K562 (cell line): ENCODE results near the gene COL9A3. TPM values are rescaled to one million over a fixed set of nuclear protein-coding genes. Genes with fewer than 3 reads are reported as not detected.

ENCODE experiments used
- ATAC-seq: fragments of 200-7000 bp; cut with Tn5 transposase; 3 replicates; pipeline ENCODE4 v1.9.1; 2020; ENCODE audit warnings: moderate library complexity
- BruUV-seq: library from RNA; stranded (reverse); fragments of 400-500 nt; replicated peaks from 2 replicates; lab custom pipeline; 2021; lab: Mats Ljungman, UMichigan
- CTCF ChIA-PET: fragments of 300-600 bp; formaldehyde crosslinking; extraction: SDS; loops from one replicate; lab custom pipeline; 2021; ENCODE audit warnings: low intra/inter-chr PET ratio; lab: Yijun Ruan, JAX
- POLR2A ChIA-PET: fragments of 300-600, 350-650 bp; sonication (Branson Sonifier 250); formaldehyde crosslinking; extraction: SDS; loops from one replicate; lab custom pipeline; 2021; ENCODE audit warnings: antibody characterized with exemption, inconsistent platforms; lab: Yijun Ruan, JAX
- DNase-seq, 4 experiments: peaks; one replicate each; pipeline versions ENCODE4 v3.0.0 to v3.0.0-alpha.2; 2011 to 2018; ENCODE audit warnings: low spot score in 3 of 4, mixed read lengths in 3 of 4; ENCODE audit errors: extremely low read depth in 1 of 4
- FAIRE-seq: peaks from 2 replicates; lab custom pipeline; 2011; peaks lifted over from hg19 to GRCh38; lab: Jason Lieb, UNC
- H2AFZ ChIP-seq: 2 replicates; pipeline ENCODE4 v1.6.0; 2011; ENCODE audit warnings: low read depth, low read length, control low read depth, inconsistent platforms
- H3K27ac ChIP-seq: fragments of 200-600 bp; 3 replicates; pipeline ENCODE4 v1.8.0; 2011; ENCODE audit warnings: low read depth, mild to moderate bottlenecking, control low read depth, inconsistent platforms, low read length, moderate library complexity, mixed read lengths; ENCODE audit errors: extremely low read depth
- H3K27me3 ChIP-seq, 2 experiments: fragments of 300-600 bp in 1 of 2; 2 replicates in 1 of 2; 3 replicates in 1 of 2; pipeline versions ENCODE4 v1.6.0 to v1.8.0; 2011; ENCODE audit warnings: inconsistent platforms in 2 of 2, low read length in 2 of 2, mild to moderate bottlenecking in 1 of 2, mixed read lengths in 1 of 2, moderate library complexity in 1 of 2; ENCODE audit not compliant: control insufficient read depth in 2 of 2, insufficient read depth in 2 of 2
- H3K36me3 ChIP-seq: fragments of 300-600 bp; 3 replicates; pipeline ENCODE4 v1.8.0; 2011; ENCODE audit warnings: mild to moderate bottlenecking, low read length, inconsistent platforms; ENCODE audit not compliant: control insufficient read depth, insufficient read depth
- H3K4me1 ChIP-seq, 2 experiments: fragments of 200-600 bp in 1 of 2; replicated peaks in 1 of 2; 2 replicates in 1 of 2; 3 replicates in 1 of 2; pipeline versions ENCODE4 v1.5.1 to v1.8.0; 2011; ENCODE audit warnings: inconsistent platforms in 2 of 2, low read length in 2 of 2, mild to moderate bottlenecking in 1 of 2, mixed read lengths in 1 of 2, moderate library complexity in 1 of 2; ENCODE audit not compliant: control insufficient read depth in 2 of 2, insufficient read depth in 2 of 2
- H3K4me2 ChIP-seq: 2 replicates; pipeline ENCODE4 v1.6.1; 2011; ENCODE audit warnings: low read length, control low read depth, inconsistent platforms, mixed read lengths; ENCODE audit not compliant: insufficient read depth
- H3K4me3 ChIP-seq: fragments of 200-600 bp; sonication (generic), shearing (Covaris generic); 2 replicates; pipeline ENCODE4 v1.5.1; 2016; ENCODE audit warnings: control low read depth, inconsistent platforms
- H3K79me2 ChIP-seq: fragments of 200-600 bp; 3 replicates; pipeline ENCODE4 v1.8.0; 2011; ENCODE audit warnings: low read length, inconsistent platforms; ENCODE audit not compliant: control insufficient read depth, insufficient read depth
- H3K9ac ChIP-seq, 2 experiments: 2 replicates each; pipeline versions ENCODE4 v1.6.0 to v1.6.1; 2011; ENCODE audit warnings: low read depth in 2 of 2, low read length in 2 of 2, control low read depth in 1 of 2, inconsistent platforms in 1 of 2, mild to moderate bottlenecking in 1 of 2, mixed read lengths in 1 of 2; ENCODE audit not compliant: insufficient read depth in 1 of 2
- H3K9me1 ChIP-seq: one replicate; pipeline ENCODE4 v1.6.0; 2011; ENCODE audit warnings: inconsistent platforms, mild to moderate bottlenecking, low read length, moderate library complexity; ENCODE audit not compliant: control insufficient read depth, insufficient read depth
- H3K9me3 ChIP-seq: replicated peaks from 2 replicates; pipeline ENCODE4 v1.5.1; 2011; ENCODE audit warnings: low read depth, low read length, inconsistent platforms; ENCODE audit not compliant: control insufficient read depth, insufficient read depth
- H4K20me1 ChIP-seq: replicated peaks from 2 replicates; pipeline ENCODE4 v1.6.1; 2011; ENCODE audit warnings: low read length, inconsistent platforms, mixed read lengths; ENCODE audit not compliant: control insufficient read depth, insufficient read depth
- CREM ChIP-seq: IDR thresholded peaks from 2 replicates; pipeline ENCODE4 v1.6.1; 2014; ENCODE audit warnings: antibody characterized with exemption, low read depth
- EGR1 ChIP-seq: fragments of 450-650 bp; conservative IDR thresholded peaks from 2 replicates; pipeline ENCODE4 v1.6.1; 2017; ENCODE audit warnings: mild to moderate bottlenecking
- RFX1 ChIP-seq: fragments of 450-650 bp; IDR thresholded peaks from 2 replicates; pipeline ENCODE4 v1.6.1; 2016; ENCODE audit warnings: mild to moderate bottlenecking, moderate library complexity
- WGBS: fragments of 100-300 bp; shearing (Covaris generic); methylation state at CpG from one replicate; pipeline ENCODE4 v1.1.6; 2016; ENCODE audit warnings: low coverage, mixed read lengths; ENCODE audit not compliant: insufficient coverage; ENCODE audit errors: missing lambda C conversion rate; 5-methylcytosine and 5-hydroxymethylcytosine counted together
- in situ Hi-C: fragments of 300-500 bp; cut with MboI; formaldehyde crosslinking; loops from 4 replicates; pipeline ENCODE4 v1.15.0; 2018; ENCODE audit warnings: inconsistent platforms, mixed read lengths
- intact Hi-C: fragments of 100-400 bp; cut with micrococcal nuclease; formaldehyde crosslinking; loops from 2 replicates; pipeline ENCODE4 v1.14.2; 2022
- polyA plus RNA-seq, 8 experiments: library from polyadenylated mRNA; depleted of rRNA in 4 of 8; stranded (reverse) in 5 of 8; unstranded in 3 of 8; fragments of >200 nt; fragmentation: Nextera tagmentation in 2 of 8; fragmentation: Illumina TruSeq in 1 of 8; extraction: Ambion mirVana in 2 of 8; extraction: Trizol in 1 of 8; gene quantifications; 2 replicates each; pipeline versions ENCODE4 v1.2.1 to v1.2.3, GENCODE V29; 2011 to 2014; ENCODE audit warnings: inconsistent platforms in 1 of 8, missing spikeins in 1 of 8
- total RNA-seq, 7 experiments: library from RNA; depleted of rRNA in 6 of 7; stranded (reverse); fragments of >200 nt in 6 of 7; fragmentation: Illumina TruSeq in 2 of 7; extraction: Trizol in 2 of 7; gene quantifications; 2 replicates each; pipeline versions ENCODE4 v1.2.1 to v1.2.3, GENCODE V29; 2011 to 2021; ENCODE audit warnings: low replicate concordance in 1 of 7
- TF ChIP-seq, protein P1 (sequence below): sonication (generic); formaldehyde crosslinking; IDR thresholded peaks from 2 replicates; pipeline ENCODE4 v1.8.0; 2022; ENCODE audit warnings: mild to moderate bottlenecking, missing genetic modification reagents

COL9A3 gene
- total and polyA plus RNA-seq, 9 of the 15 experiments (the other 6 are each of a cell fraction or from before 2014, with no cell fraction given): 0.14 to 3.6 (median 0.88) TPM; not detected in 1

DNA sequence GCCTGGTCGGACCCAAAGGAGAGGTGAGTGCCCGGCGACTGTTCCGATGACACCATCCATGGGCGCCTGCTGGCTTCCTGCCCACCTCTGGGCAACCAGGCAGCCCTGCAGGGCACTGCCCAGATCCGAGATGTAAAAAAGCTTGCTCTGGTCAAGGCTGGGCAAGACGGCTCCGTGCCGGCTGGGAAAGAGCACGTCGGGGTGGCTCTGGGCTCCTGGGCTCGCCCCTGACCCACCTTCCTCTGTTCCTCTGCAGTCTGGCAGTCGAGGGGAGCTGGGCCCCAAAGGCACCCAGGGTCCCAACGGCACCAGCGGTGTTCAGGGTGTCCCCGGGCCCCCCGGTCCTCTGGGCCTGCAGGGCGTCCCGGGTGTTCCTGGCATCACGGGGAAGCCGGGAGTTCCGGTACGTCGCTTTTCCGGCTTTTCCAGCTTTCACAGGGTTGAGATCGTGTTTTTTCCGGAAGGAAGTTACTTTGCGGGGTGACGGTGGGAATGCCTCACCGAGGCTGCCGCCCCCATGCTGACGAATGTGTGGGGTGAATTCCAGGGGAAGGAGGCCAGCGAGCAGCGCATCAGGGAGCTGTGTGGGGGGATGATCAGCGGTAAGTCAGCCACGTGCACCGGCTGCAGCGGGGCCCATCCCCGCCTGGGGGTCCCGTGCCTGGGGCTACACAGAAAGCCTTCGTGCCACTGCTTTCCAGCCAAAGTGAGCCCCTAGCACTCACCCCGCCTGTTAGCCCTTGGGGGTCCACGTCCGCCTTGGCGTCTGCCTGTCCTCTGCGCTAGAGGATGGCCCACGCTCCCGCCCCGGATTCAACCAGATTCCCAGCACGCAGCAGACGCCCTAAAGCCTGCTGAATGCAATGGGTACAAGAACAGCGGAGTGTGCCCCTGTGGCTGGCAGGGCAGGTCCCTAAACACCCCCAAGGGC is 19.3 kb downstream of the COL9A3 start:
- no TSS peak for BruUV-seq
- intact Hi-C loops (no loop called here), in situ Hi-C loops (no loop called here)
- H3K4me1 ChIP-seq: peaks cover 15 to 58% of the 10 kb centered on the region in 2 experiments
- WGBS: 28% methylated on average over 39 of the region's 52 CpGs
- H3K27ac ChIP-seq: no peak overlapping the region
- no peaks in the 10 kb centered on the region for H3K9me3 ChIP-seq
- no peak overlapping the region for H2AFZ ChIP-seq
- no peaks in the 10 kb centered on the region for H3K9me1 ChIP-seq
- no peak overlapping the region for H3K4me3 ChIP-seq
- H3K4me2 ChIP-seq: no peak overlapping the region
- FAIRE-seq (no peak), ATAC-seq (no peak), DNase-seq (no peak)
- TF ChIP-seq, protein P1, sequence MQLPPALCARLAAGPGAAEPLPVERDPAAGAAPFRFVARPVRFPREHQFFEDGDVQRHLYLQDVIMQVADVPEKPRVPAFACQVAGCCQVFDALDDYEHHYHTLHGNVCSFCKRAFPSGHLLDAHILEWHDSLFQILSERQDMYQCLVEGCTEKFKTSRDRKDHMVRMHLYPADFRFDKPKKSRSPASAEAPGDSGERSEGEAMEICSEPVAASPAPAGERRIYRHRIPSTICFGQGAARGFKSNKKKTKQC (CRISPR knock-in tag): no peak
- TF ChIP-seq CREM (peak; percentile 37; the same call in 1 of the 2 replicates), RFX1 (no peak), EGR1 (peak; percentile 56)
- peak overlapping the region in 1 of 2 experiments; percentile 28; a peak in 1 of 4 replicates for H3K9ac ChIP-seq
- H3K36me3 ChIP-seq: no peaks in the 10 kb centered on the region
- CTCF ChIA-PET: no interaction called here
- H4K20me1 ChIP-seq: no peaks in the 10 kb centered on the region
- POLR2A ChIA-PET: interaction anchor here (0.6 to 0.7 kb wide), 3 partner anchors 10 to 38 kb away, joined by 3 read pairs; no protein-coding TSS in a partner anchor
- peaks cover 0 to 9% of the 10 kb centered on the region in 2 experiments; a peak in 2 of 5 replicates for H3K27me3 ChIP-seq
- no peaks in the 10 kb centered on the region for H3K79me2 ChIP-seq
